ENCODE measurements around the gene NT5C1A.

Gene NT5C1A

DNA sequence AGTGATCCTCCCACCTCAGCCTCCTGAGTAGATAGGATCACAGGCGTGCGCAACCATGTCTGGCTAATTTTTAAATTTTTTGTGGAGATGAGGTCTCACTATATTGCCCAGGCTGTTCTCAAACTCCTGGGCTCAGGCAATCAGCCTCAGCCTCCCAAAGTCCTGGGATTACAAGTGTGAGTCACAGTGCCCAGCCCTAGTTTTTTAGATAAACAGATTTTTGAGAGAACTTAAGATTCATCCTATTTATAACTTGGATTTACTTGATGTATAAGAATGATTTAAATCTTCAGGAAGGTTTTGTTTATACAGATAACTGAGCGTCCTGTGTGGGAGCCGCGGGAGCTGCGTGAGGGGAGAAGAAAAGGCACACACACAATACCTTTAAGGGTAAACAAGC, 58.7 kb downstream of the NT5C1A start:
- H3K4me1 ChIP-seq (ENCODE audit: control insufficient read depth, insufficient read depth, low read length): peaks cover 2% of the 10 kb centered on the region
- no peak overlapping the region for H3K9ac ChIP-seq (ENCODE audit: low read length in 2 of 2)
- no peaks in the 10 kb centered on the region for H3K9me3 ChIP-seq (ENCODE audit: control insufficient read depth in 2 of 2, low read length in 2 of 2)
- peaks cover 4% of the 10 kb centered on the region in 2 donors for H3K27me3 ChIP-seq (ENCODE audit: control insufficient read depth in 1 of 2, insufficient read depth in 2 of 2, low read length in 2 of 2)
- no peak overlapping the region for H3K27ac ChIP-seq (ENCODE audit: low read length)
- H3K36me3 ChIP-seq (ENCODE audit: control insufficient read depth in 2 of 2, insufficient read depth in 2 of 2, low read length in 2 of 2): no peaks in the 10 kb centered on the region
- H3K4me3 ChIP-seq (ENCODE audit: low read length in 2 of 2): no peak overlapping the region

DNA sequence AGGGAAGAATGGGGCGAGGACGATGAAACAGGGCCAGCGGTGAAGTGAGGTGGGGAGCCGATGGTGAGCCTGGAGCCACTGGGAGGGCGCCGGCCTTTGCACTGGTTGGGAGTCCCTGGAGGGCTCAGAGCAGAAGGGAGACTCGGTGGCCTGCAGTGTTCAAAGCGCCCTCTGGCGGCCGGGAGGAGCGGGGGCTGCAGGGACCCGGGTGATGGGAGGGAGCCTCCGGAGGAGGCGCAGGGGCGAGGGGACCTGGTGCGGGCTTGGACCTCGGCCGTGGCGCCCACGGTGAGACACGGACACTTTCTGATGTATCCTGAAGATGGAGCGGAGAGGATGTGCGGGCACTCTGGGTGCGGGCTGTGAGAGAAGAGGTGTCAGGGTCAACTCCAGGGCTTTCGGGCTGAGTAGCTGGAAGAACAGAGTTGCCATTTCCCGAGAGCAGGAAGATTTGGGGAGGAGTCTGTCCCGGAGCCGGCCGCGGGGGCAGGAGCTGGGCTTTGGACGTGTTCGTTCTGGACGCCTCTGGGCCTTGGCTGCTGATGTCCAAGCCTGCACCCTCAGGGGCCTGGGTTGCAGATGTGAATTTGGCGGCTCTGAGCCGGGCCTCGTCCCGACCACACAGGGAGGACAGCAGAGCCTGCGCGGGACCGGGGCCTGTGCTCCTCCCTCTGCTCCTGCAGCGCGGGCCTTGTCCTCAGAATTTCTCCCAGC, 62.1 kb downstream of the NT5C1A start:
- H3K9ac ChIP-seq (ENCODE audit: low read length in 2 of 2): no peak overlapping the region
- H3K27me3 ChIP-seq (ENCODE audit: control insufficient read depth in 1 of 2, insufficient read depth in 2 of 2, low read length in 2 of 2): peaks cover 4% of the 10 kb centered on the region in 2 donors
- H3K36me3 ChIP-seq (ENCODE audit: control insufficient read depth in 2 of 2, insufficient read depth in 2 of 2, low read length in 2 of 2): no peaks in the 10 kb centered on the region
- H3K4me3 ChIP-seq (ENCODE audit: low read length in 2 of 2): no peak overlapping the region
- H3K9me3 ChIP-seq (ENCODE audit: control insufficient read depth in 2 of 2, low read length in 2 of 2): no peaks in the 10 kb centered on the region
- peaks cover 2% of the 10 kb centered on the region for H3K4me1 ChIP-seq (ENCODE audit: control insufficient read depth, insufficient read depth, low read length)
- H3K27ac ChIP-seq (ENCODE audit: low read length): no peak overlapping the region

Measured in stomach smooth muscle (tissue), 2 donors.